ENCODE measurements around the gene GSTP1.
"Not testable (repeated sequence)": the region's sequence is repeated elsewhere in the genome, so short reads cannot be mapped to it uniquely, and the experiment has no call there.

GRCh38 chr11:67551697-67552096, 31.9 kb upstream of the GSTP1 start:
- not testable (repeated sequence) for TF ChIP-seq POLR2A (IDR thresholded peaks at IDR 0.05)
- TF ChIP-seq, protein P1, sequence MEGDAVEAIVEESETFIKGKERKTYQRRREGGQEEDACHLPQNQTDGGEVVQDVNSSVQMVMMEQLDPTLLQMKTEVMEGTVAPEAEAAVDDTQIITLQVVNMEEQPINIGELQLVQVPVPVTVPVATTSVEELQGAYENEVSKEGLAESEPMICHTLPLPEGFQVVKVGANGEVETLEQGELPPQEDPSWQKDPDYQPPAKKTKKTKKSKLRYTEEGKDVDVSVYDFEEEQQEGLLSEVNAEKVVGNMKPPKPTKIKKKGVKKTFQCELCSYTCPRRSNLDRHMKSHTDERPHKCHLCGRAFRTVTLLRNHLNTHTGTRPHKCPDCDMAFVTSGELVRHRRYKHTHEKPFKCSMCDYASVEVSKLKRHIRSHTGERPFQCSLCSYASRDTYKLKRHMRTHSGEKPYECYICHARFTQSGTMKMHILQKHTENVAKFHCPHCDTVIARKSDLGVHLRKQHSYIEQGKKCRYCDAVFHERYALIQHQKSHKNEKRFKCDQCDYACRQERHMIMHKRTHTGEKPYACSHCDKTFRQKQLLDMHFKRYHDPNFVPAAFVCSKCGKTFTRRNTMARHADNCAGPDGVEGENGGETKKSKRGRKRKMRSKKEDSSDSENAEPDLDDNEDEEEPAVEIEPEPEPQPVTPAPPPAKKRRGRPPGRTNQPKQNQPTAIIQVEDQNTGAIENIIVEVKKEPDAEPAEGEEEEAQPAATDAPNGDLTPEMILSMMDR (IDR thresholded peaks at IDR 0.05): not testable (repeated sequence)

Data from uterus (tissue), 2 donors.